Measurements from ENCODE around the gene PLCZ1. TPM values are rescaled to one million over a fixed set of nuclear protein-coding genes. Genes with fewer than 3 reads are reported as not detected.

Gene PLCZ1
- total RNA-seq, 1 donor from 2014 or later, result not detected

GRCh38 chr12:18640321-18640955 is 97.4 kb downstream of the PLCZ1 start:
- Mint-ChIP-seq H3K27me3 (ENCODE audit: low read depth) (peaks cover 11% of the 10 kb centered on the region), H3K36me3 (ENCODE audit: low read depth) (no peaks in the 10 kb centered on the region), H3K4me3 (ENCODE audit: unreplicated experiment) (no peak overlapping the region), H3K27ac (ENCODE audit: unreplicated experiment) (no peak overlapping the region), H3K9me3 (ENCODE audit: low read depth) (peaks cover 3% of the 10 kb centered on the region), H3K4me1 (ENCODE audit: low read depth) (peaks cover 5% of the 10 kb centered on the region)
- DNase-seq (ENCODE audit: low spot score), result no peak
- TF ChIP-seq CTCF (IDR thresholded peaks at IDR 0.05), result no peak

GRCh38 chr12:18634382-18634781 is 103.4 kb downstream of the PLCZ1 start:
- H3K27ac Mint-ChIP-seq (ENCODE audit: unreplicated experiment), result no peak overlapping the region
- no peaks in the 10 kb centered on the region for H3K27me3 Mint-ChIP-seq (ENCODE audit: low read depth)
- DNase-seq (ENCODE audit: low spot score), result no peak
- TF ChIP-seq CTCF (IDR thresholded peaks at IDR 0.05), result no peak
- H3K4me3 Mint-ChIP-seq (ENCODE audit: unreplicated experiment), result no peak overlapping the region
- no peaks in the 10 kb centered on the region for H3K36me3 Mint-ChIP-seq (ENCODE audit: low read depth)
- H3K4me1 Mint-ChIP-seq (ENCODE audit: low read depth), result no peaks in the 10 kb centered on the region
- peaks cover 2% of the 10 kb centered on the region for H3K9me3 Mint-ChIP-seq (ENCODE audit: low read depth)

Other genes with a start within 250 kb of the PLCZ1 start
- not detected in 3 replicates for gene CAPZA3, start 107 bp upstream of the PLCZ1 start, total RNA-seq